ENCODE measurements around the gene FOXJ1. TPM values are rescaled to one million over a fixed set of nuclear protein-coding genes. Genes with fewer than 3 reads are reported as not detected.

Gene FOXJ1
- total and polyA plus RNA-seq, 2 of the 13 experiments (the other 11 are each of a cell fraction or from before 2014, with no cell fraction given) = 0.98 to 1.6 TPM

DNA sequence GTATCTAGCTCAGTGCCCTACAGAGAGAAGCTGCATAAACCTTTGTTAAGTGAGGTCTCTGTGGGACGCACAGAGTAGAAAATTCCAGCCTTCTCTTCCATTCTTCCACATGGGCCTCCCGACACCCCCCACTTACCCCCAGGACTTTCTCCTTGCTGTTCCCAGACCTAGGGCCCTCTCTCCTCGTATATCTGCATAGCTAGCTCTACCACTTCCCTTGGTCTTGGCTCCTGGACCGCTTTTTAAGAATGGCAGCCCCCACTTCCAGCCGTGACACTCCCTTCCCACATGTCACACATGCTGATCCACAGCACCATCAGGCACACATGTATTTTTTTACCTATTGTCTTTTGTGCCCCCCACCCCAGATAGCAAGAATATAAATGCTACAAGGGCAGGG is 16.7 kb upstream of the FOXJ1 start (continued):
- TF ChIP-seq, protein P1, sequence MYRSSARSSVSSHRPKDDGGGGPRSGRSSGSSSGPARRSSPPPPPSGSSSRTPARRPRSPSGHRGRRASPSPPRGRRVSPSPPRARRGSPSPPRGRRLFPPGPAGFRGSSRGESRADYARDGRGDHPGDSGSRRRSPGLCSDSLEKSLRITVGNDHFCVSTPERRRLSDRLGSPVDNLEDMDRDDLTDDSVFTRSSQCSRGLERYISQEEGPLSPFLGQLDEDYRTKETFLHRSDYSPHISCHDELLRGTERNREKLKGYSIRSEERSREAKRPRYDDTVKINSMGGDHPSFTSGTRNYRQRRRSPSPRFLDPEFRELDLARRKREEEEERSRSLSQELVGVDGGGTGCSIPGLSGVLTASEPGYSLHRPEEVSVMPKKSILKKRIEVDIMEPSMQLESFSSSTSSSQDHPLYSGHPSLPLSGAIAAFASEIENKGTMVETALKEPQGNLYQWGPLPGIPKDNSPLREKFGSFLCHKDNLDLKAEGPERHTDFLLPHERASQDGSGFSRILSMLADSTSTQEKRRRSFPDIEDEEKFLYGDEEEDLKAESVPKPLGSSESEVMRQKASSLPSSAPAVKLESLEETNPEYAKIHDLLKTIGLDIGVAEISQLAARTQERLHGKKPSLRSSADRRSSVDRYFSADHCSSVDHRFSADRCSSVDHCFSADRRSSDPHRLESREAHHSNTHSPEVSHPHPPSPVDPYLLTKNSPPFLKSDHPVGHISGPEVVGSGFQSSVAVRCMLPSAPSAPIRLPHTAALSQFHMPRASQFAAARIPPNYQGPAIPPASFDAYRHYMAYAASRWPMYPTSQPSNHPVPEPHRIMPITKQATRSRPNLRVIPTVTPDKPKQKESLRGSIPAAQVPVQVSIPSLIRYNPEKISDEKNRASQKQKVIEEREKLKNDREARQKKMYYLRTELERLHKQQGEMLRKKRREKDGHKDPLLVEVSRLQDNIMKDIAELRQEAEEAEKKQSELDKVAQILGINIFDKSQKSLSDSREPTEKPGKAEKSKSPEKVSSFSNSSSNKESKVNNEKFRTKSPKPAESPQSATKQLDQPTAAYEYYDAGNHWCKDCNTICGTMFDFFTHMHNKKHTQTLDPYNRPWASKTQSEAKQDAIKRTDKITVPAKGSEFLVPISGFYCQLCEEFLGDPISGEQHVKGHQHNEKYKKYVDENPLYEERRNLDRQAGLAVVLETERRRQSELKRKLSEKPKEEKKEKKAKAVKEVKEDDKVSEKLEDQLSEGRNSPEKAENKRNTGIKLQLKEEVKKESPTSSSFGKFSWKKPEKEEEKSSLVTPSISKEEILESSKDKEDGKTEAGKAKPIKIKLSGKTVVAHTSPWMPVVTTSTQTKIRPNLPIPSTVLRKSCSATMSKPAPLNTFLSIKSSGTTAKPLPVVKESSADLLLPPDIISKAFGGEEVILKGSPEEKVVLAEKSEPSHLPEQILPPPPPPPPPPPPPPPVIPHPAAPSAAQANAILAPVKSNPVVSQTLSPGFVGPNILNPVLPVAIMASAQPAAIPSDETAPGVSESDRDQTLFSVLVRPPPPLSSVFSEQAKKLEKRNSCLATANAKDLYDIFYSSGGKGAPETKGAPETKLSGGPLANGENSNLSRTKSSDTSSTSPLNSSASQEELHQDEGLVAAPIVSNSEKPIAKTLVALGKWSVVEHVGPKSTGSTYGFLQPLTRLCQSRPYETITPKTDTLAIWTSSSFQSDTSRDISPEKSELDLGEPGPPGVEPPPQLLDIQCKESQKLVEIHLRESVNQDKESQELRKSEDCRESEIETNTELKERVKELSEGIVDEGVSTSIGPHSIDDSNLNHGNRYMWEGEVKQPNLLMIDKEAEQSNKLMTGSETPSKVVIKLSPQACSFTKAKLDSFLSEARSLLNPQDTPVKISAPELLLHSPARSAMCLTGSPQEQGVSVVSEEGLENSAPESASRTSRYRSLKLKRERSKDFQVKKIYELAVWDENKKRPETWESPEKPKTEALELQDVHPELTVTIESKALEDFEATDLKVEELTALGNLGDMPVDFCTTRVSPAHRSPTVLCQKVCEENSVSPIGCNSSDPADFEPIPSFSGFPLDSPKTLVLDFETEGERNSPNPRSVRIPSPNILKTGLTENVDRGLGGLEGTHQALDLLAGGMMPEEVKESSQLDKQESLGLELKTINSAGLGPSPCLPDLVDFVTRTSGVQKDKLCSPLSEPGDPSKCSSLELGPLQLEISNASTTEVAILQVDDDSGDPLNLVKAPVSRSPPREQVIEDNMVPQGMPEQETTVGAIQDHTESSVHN (CRISPR knock-in tag; IDR thresholded peaks at IDR 0.05) = no peak
- TF ChIP-seq GABPA (IDR thresholded peaks at IDR 0.05; ENCODE audit: low read depth, low read length) (no peak), GABPA (CRISPR knock-in tag; IDR thresholded peaks at IDR 0.05; ENCODE audit: low read depth) (no peak), ZNF670 (CRISPR knock-in tag; IDR thresholded peaks at IDR 0.05; ENCODE audit: borderline replicate concordance) (no peak), STAT5B (CRISPR knock-in tag; IDR thresholded peaks at IDR 0.05) (no peak)
- TF ChIP-seq, protein P2, sequence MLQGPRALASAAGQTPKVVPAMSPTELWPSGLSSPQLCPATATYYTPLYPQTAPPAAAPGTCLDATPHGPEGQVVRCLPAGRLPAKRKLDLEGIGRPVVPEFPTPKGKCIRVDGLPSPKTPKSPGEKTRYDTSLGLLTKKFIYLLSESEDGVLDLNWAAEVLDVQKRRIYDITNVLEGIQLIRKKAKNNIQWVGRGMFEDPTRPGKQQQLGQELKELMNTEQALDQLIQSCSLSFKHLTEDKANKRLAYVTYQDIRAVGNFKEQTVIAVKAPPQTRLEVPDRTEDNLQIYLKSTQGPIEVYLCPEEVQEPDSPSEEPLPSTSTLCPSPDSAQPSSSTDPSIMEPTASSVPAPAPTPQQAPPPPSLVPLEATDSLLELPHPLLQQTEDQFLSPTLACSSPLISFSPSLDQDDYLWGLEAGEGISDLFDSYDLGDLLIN (CRISPR knock-in tag; IDR thresholded peaks at IDR 0.05; ENCODE audit: borderline replicate concordance) = no peak
- TF ChIP-seq, protein P3, sequence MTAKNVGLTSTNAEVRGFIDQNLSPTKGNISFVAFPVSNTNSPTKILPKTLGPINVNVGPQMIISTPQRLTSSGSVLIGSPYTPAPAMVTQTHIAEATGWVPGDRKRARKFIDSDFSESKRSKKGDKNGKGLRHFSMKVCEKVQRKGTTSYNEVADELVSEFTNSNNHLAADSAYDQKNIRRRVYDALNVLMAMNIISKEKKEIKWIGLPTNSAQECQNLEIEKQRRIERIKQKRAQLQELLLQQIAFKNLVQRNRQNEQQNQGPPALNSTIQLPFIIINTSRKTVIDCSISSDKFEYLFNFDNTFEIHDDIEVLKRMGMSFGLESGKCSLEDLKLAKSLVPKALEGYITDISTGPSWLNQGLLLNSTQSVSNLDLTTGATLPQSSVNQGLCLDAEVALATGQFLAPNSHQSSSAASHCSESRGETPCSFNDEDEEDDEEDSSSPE (CRISPR knock-in tag; IDR thresholded peaks at IDR 0.05) = no peak
